Peyer's patch (tissue), 4 donors: Measurements from ENCODE around the gene MPPED1. TPM values are rescaled to one million over a fixed set of nuclear protein-coding genes. Genes with fewer than 3 reads are reported as not detected.
A peak's percentile ranks its signal among the peaks of the same experiment; 100 is the strongest.

ENCODE experiments used
- DNase-seq, 3 donors: peaks; one replicate each; pipeline ENCODE4 v3.0.0-alpha.2; 2017 to 2019
- H3K27ac ChIP-seq, 4 donors: fragments of 200-600 bp; sonication (generic); one replicate each; pipeline ENCODE4 v1.5.1; 2016 to 2019
- H3K27me3 ChIP-seq, 2 donors: fragments of 200-600 bp; sonication (generic); one replicate each; pipeline ENCODE4 v1.5.1; 2019
- H3K36me3 ChIP-seq, 3 donors: fragments of 200-600 bp; sonication (generic); one replicate each; pipeline ENCODE4 v1.5.1; 2016 to 2019
- H3K4me1 ChIP-seq, 4 donors: fragments of 200-600 bp; sonication (generic); one replicate each; pipeline ENCODE4 v1.5.1; 2016 to 2019
- H3K4me3 ChIP-seq, 4 donors: fragments of 200-600 bp; sonication (generic); 1 replicate in 3 of 4; 2 replicates in 1 of 4; pipeline ENCODE4 v1.5.1; 2016 to 2019; ENCODE audit warnings: mild to moderate bottlenecking in 1 of 4
- H3K9me3 ChIP-seq, 4 donors: fragments of 200-600 bp; sonication (generic); one replicate each; pipeline ENCODE4 v1.5.1; 2016 to 2019; ENCODE audit warnings: mild to moderate bottlenecking in 1 of 4
- POLR2A ChIP-seq, 2 donors: fragments of 450-650 bp; IDR thresholded peaks; one replicate each; pipeline ENCODE4 v1.5.1; 2017; ENCODE audit warnings: antibody characterized with exemption in 2 of 2, mild to moderate bottlenecking in 2 of 2, moderate library complexity in 2 of 2
- total RNA-seq, 4 donors: library from RNA; depleted of rRNA; stranded (reverse); fragments of >200 nt; gene quantifications; one replicate each; pipeline ENCODE4 v1.1.0, GENCODE V29; 2016
- TF ChIP-seq, protein P1 (sequence below), 6 experiments: fragments of 450-650 bp in 4 of 6; fragments of 200-600 bp in 2 of 6; sonication (generic) in 1 of 6; IDR thresholded peaks; one replicate each; pipeline ENCODE4 v1.5.1; 2017 to 2019; ENCODE audit warnings: antibody characterized with exemption in 6 of 6, mild to moderate bottlenecking in 3 of 6, moderate library complexity in 1 of 6

The MPPED1 gene, protein sequence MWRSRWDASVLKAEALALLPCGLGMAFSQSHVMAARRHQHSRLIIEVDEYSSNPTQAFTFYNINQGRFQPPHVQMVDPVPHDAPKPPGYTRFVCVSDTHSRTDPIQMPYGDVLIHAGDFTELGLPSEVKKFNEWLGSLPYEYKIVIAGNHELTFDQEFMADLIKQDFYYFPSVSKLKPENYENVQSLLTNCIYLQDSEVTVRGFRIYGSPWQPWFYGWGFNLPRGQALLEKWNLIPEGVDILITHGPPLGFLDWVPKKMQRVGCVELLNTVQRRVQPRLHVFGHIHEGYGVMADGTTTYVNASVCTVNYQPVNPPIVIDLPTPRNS
- total RNA-seq = not detected

DNA sequence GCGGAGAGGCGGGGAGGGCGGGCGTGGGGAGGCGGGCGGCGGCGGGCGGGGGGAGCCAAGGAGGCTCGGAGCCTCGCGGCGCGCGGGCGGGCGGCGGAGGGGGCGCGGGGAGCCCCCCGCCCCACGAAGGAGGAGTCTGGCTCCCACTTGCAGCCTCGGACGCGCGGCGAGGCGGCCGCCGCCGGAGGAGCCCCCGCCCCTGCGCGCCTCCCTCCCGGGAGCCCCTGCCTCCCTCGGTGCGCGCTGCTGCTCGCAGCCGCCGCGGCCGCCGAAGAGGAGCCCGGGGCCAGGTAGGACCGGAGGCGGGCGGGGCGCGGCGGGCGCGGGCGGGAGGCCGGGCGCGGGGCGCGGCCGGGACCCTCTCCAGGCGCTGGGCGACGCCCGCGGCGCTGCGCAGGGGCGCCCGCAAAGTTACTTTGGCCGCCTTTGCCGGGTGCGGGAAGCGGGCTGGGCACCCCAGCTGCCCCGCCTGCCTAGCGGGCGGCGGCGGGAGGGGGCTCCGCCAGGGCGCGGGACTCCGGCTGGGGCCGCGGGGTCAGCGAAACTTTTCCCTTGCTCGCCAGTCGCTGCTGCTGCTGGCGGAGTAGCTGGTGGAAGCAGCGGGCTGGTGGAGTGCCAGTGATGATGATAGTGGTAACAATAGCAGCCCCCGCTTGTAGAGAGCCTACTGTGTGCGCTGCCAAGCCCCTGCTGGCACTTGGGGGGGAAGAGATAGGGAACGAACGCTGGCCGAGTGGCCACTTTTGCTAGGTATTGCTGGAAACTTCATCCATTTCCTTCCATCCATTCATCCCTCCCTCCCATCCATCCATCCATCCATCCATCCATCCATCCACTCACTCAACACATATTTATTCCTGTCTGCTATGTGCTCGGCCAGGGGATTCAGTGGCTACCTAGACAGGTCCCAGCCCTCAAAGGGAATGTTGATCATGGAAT is at the start of gene MPPED1:
MPPED1 (plus strand) TSS at position 146 of the 939 bp plus-strand sequence. CDS start 12,972 bp downstream, outside the sequence.
- Histone ChIP-seq H3K4me3 (peak within 1 kb of the TSS in 1 of 4 donors; percentile 17), H3K36me3 (no peaks in the 10 kb centered on the region)

DNA sequence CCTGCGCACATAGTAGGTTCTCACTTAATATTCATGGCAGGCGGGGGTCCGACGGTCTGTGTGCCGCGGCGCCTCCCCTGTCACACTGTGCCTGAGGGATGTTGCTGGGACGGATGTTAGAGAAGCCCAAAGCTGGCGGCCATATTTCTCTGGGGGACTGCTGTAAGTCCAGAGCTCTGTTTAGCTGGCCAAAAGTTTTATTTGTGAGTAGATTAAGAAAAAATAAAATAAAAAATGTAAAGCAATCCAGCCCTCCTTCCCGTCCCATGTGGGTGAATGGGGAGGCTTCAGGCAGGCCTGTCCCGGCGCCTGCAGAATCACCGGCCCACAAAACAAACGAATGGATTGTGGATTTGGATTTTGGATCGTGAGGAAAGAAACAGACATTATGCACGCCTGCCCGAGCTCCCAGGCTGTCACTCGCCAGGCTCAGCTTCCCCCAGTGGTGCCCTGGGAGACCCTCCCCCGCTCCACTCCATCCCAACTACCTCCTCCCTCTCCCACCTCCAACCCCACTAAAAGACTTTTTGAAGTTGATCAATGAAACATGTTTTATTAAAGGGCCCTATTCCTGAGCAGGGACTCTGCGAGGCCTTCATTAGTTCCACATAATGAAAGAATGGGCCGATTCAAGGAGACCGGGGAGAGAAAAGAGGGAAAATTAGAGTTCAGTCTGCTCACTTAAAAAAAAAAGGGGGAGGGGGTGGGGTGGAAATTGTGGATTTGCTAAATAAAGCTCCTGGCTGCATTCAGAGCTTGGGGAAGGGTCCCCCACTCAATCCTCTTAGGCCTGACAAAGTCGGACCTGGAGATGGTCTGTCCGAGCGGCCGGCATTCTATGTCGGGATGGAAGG is 48.3 kb upstream of the MPPED1 start:
- no peaks in the 10 kb centered on the region for H3K4me1 ChIP-seq
- H3K36me3 ChIP-seq = no peaks in the 10 kb centered on the region
- no peak overlapping the region for H3K27ac ChIP-seq
- TF ChIP-seq, protein P1, sequence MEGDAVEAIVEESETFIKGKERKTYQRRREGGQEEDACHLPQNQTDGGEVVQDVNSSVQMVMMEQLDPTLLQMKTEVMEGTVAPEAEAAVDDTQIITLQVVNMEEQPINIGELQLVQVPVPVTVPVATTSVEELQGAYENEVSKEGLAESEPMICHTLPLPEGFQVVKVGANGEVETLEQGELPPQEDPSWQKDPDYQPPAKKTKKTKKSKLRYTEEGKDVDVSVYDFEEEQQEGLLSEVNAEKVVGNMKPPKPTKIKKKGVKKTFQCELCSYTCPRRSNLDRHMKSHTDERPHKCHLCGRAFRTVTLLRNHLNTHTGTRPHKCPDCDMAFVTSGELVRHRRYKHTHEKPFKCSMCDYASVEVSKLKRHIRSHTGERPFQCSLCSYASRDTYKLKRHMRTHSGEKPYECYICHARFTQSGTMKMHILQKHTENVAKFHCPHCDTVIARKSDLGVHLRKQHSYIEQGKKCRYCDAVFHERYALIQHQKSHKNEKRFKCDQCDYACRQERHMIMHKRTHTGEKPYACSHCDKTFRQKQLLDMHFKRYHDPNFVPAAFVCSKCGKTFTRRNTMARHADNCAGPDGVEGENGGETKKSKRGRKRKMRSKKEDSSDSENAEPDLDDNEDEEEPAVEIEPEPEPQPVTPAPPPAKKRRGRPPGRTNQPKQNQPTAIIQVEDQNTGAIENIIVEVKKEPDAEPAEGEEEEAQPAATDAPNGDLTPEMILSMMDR (IDR thresholded peaks at IDR 0.05) = no peak
- TF ChIP-seq POLR2A (IDR thresholded peaks at IDR 0.05) = no peak
- H3K9me3 ChIP-seq = no peaks in the 10 kb centered on the region
- no peaks in the 10 kb centered on the region for H3K27me3 ChIP-seq
- H3K4me3 ChIP-seq = no peak overlapping the region
- DNase-seq = no peak

More for the DNA sequence above, at the start of gene MPPED1:
- Histone ChIP-seq H3K9me3 (no peaks in the 10 kb centered on the region), H3K27me3 (no peaks in the 10 kb centered on the region), H3K4me1 (no peaks in the 10 kb centered on the region), H3K27ac (no peak within 1 kb of the TSS)
- no peak for DNase-seq
- TF ChIP-seq, protein P1 (IDR thresholded peaks at IDR 0.05) = no peak
- TF ChIP-seq POLR2A (IDR thresholded peaks at IDR 0.05) = no peak

DNA sequence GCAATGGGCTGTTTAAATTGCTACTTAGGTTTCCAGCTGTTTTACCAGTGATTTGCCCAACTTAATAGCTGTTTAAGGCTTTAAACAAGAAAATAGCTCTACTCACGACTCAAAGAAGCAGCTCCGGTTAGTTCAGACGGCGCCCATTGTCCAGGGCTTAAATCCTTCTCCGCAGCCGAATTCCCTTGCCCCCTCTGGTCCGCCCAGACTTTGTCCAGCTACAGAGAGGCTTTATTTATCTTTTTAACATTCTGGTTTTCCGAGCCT is 47.7 kb upstream of the MPPED1 start:
- H3K27ac ChIP-seq = no peak overlapping the region
- H3K36me3 ChIP-seq = no peaks in the 10 kb centered on the region
- no peaks in the 10 kb centered on the region for H3K27me3 ChIP-seq
- TF ChIP-seq, protein P1 (IDR thresholded peaks at IDR 0.05) = no peak
- no peak for TF ChIP-seq POLR2A (IDR thresholded peaks at IDR 0.05)
- no peak overlapping the region for H3K4me3 ChIP-seq
- no peak for DNase-seq
- no peaks in the 10 kb centered on the region for H3K9me3 ChIP-seq
- no peaks in the 10 kb centered on the region for H3K4me1 ChIP-seq

DNA sequence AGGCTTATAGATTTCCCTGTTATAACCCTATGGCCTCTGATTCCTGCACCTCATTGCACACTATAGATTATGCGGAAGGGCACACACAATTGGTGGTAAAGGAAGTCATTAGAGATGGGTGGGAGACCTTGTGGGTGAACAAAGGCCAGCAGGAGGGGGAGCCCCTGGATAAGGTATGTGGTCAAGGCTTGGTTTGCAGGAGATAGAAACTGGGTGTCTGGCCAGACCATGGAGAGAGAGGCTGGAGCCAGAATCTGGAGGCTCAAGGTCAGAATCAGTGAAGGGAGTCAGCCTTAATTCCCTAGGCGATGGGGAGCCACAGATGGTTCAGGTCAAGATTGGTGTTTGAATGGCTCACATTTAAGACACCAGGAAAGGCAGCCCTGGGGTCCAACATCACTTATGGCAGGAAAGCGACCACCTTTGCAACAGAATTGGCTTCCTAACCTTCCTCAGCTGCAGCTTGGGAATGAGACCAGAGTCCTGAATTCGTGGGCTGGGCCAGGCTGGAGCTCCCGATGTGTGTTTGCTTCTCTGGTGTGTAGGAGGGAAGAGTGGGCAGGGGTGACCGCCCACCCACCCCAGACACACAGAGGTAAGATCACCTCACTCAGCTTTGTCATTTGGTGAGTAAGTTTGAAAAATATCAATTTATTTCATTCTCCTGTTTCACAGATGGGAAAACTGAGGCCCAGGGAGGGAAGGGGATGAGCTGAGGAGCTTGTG is 45.9 kb upstream of the MPPED1 start:
- no peak overlapping the region for H3K27ac ChIP-seq
- DNase-seq = no peak
- H3K4me3 ChIP-seq = no peak overlapping the region
- H3K4me1 ChIP-seq = no peaks in the 10 kb centered on the region
- no peaks in the 10 kb centered on the region for H3K36me3 ChIP-seq
- TF ChIP-seq, protein P1 (IDR thresholded peaks at IDR 0.05) = no peak
- no peak for TF ChIP-seq POLR2A (IDR thresholded peaks at IDR 0.05)
- H3K9me3 ChIP-seq = no peaks in the 10 kb centered on the region
- H3K27me3 ChIP-seq = no peaks in the 10 kb centered on the region

DNA sequence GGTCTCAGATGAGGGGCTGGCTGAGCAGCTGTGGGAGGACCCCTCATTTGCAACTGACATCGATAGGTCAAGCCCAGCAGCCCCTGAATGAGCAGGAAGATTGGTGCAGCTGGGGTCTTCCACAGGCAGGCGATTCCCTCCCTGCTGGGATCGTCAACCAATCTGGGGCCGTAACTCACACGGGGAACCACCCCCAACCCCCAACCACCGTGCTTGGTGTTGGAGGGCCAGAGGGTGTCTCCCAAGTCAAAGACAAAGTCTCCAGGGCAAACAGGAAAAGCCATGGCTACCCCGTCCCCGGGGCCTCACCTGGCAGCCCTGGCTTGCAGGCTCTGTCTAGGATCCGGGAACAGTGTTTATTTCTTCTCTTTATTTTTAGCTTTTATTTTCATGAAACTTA is 41.8 kb upstream of the MPPED1 start:
- Histone ChIP-seq H3K4me3 (no peak overlapping the region), H3K27ac (no peak overlapping the region), H3K36me3 (no peaks in the 10 kb centered on the region), H3K4me1 (no peaks in the 10 kb centered on the region), H3K27me3 (no peaks in the 10 kb centered on the region), H3K9me3 (peaks cover 0 to 8% (median 0%) of the 10 kb centered on the region in 4 donors)
- TF ChIP-seq, protein P1 (IDR thresholded peaks at IDR 0.05) = no peak
- TF ChIP-seq POLR2A (IDR thresholded peaks at IDR 0.05) = no peak
- no peak for DNase-seq
